Measurements from ENCODE around the gene LGR5. TPM values are rescaled to one million over a fixed set of nuclear protein-coding genes. Genes with fewer than 3 reads are reported as not detected.

Gene LGR5
- total and polyA plus RNA-seq, 9 of the 15 experiments (the other 6 are each of a cell fraction or from before 2014, with no cell fraction given) = not detected

GRCh38 chr12:71627438-71628002 is 187.9 kb downstream of the LGR5 start:
- Histone ChIP-seq H3K4me2 (ENCODE audit: insufficient read depth, low read length) (no peak overlapping the region), H3K9ac (ENCODE audit: insufficient read depth in 1 of 2, low read depth in 2 of 2, low read length in 2 of 2) (no peak overlapping the region)
- in situ Hi-C loops (cut with MboI) = no loop called here

More at GRCh38 chr12:71627438-71628002, 187.9 kb downstream of the LGR5 start:
- Histone ChIP-seq H3K79me2 (ENCODE audit: control insufficient read depth, insufficient read depth, low read length) (no peaks in the 10 kb centered on the region), H3K27ac (ENCODE audit: extremely low read depth, low read depth, low read length) (no peak overlapping the region), H2AFZ (ENCODE audit: low read depth, low read length) (no peak overlapping the region), H3K4me3 (no peak overlapping the region), H4K20me1 (replicated peaks; ENCODE audit: control insufficient read depth, insufficient read depth, low read length) (no peaks in the 10 kb centered on the region), H3K4me1 (replicated peaks in 1 of 2; ENCODE audit: control insufficient read depth in 2 of 2, insufficient read depth in 2 of 2, low read length in 2 of 2) (no peaks in the 10 kb centered on the region), H3K36me3 (ENCODE audit: control insufficient read depth, insufficient read depth, low read length) (peaks cover 99% of the 10 kb centered on the region), H3K9me3 (replicated peaks; ENCODE audit: control insufficient read depth, insufficient read depth, low read depth, low read length) (no peaks in the 10 kb centered on the region), H3K9me1 (ENCODE audit: control insufficient read depth, insufficient read depth, low read length) (no peaks in the 10 kb centered on the region), H3K27me3 (ENCODE audit: control insufficient read depth in 2 of 2, insufficient read depth in 2 of 2, low read length in 2 of 2) (no peaks in the 10 kb centered on the region)
- DNase-seq (ENCODE audit: extremely low read depth in 1 of 4, low spot score in 3 of 4) (no peak), ATAC-seq (no peak), FAIRE-seq (no peak)
- BruUV-seq (replicated peaks) = no TSS peak
- POLR2A ChIA-PET = interaction anchor here (0.6 to 1.1 kb wide), 2 partner anchors 29 to 324 kb away, joined by 3 read pairs; no protein-coding TSS in a partner anchor
- CTCF ChIA-PET (ENCODE audit: low intra/inter-chr PET ratio) = no interaction called here
- TF ChIP-seq ZBTB26 (CRISPR knock-in tag; IDR thresholded peaks at IDR 0.05) = no peak
- TF ChIP-seq JUNB (CRISPR knock-in tag; conservative IDR thresholded peaks at IDR 0.05) = no peak
- TF ChIP-seq ARID1B (IDR thresholded peaks at IDR 0.05) = no peak
- no peak for TF ChIP-seq NFE2 (IDR thresholded peaks at IDR 0.05; ENCODE audit: low read depth)
- TF ChIP-seq ZBTB8A (IDR thresholded peaks at IDR 0.05; ENCODE audit: partially characterized antibody) = no peak
- TF ChIP-seq FOS (IDR thresholded peaks at IDR 0.05; ENCODE audit: extremely low read depth, insufficient read length) = no peak
- TF ChIP-seq ID3 (CRISPR knock-in tag; IDR thresholded peaks at IDR 0.05) = no peak
- no peak for TF ChIP-seq ID3 (tag; IDR thresholded peaks at IDR 0.05)
- TF ChIP-seq PTTG1 (tag; IDR thresholded peaks at IDR 0.05; ENCODE audit: low read depth) = no peak
- 98% methylated on average over 2 of the region's 2 CpGs for WGBS (ENCODE audit: insufficient coverage, low coverage, missing lambda C conversion rate)
- intact Hi-C loops (cut with micrococcal nuclease) = no loop called here

Other genes with a start within 250 kb of the LGR5 start
- gene ZFC3H1, start 224.1 kb downstream of the LGR5 start, total RNA-seq (2014; rRNA removed) = 19.4 and 20.9 TPM in 2 replicates
- 21.5 and 21.7 TPM in 2 replicates for gene ZFC3H1, start 224.1 kb downstream of the LGR5 start, total RNA-seq (2014; rRNA removed; fragmentation: Illumina TruSeq; extraction: Trizol)
- gene ZFC3H1, start 224.1 kb downstream of the LGR5 start, total RNA-seq (2015; rRNA removed; fragmentation: Illumina TruSeq; extraction: Trizol) = 20.8 and 22.1 TPM in 2 replicates
- 30.4 and 35.8 TPM in 2 replicates for gene ZFC3H1, start 224.1 kb downstream of the LGR5 start, total RNA-seq (2021)
- gene ZFC3H1, start 224.1 kb downstream of the LGR5 start, polyA plus RNA-seq (2011; rRNA removed) = 80.5 and 89.5 TPM in 2 replicates
- 43.5 and 74.9 TPM in 2 replicates for gene ZFC3H1, start 224.1 kb downstream of the LGR5 start, polyA plus RNA-seq (2014; fragmentation: Illumina TruSeq; extraction: Trizol)
- 10 to 100 TPM; 14.8 to 16.7 TPM for gene ZFC3H1, start 224.1 kb downstream of the LGR5 start, polyA plus RNA-seq (2014; fragmentation: Nextera tagmentation; extraction: Ambion mirVana)
- gene ZFC3H1, start 224.1 kb downstream of the LGR5 start, polyA plus RNA-seq (2014; rRNA removed) = 57.6 and 63.2 TPM in 2 replicates
- 1.8 and 3.2 TPM in 2 replicates for gene THAP2, start 224.5 kb downstream of the LGR5 start, total RNA-seq (2014; rRNA removed)
- gene THAP2, start 224.5 kb downstream of the LGR5 start, total RNA-seq (2014; rRNA removed; fragmentation: Illumina TruSeq; extraction: Trizol) = 6.4 and 8.1 TPM in 2 replicates
- gene THAP2, start 224.5 kb downstream of the LGR5 start, total RNA-seq (2015; rRNA removed; fragmentation: Illumina TruSeq; extraction: Trizol) = 6.2 and 7.3 TPM in 2 replicates
- 4.0 and 5.7 TPM in 2 replicates for gene THAP2, start 224.5 kb downstream of the LGR5 start, total RNA-seq (2021)
- gene THAP2, start 224.5 kb downstream of the LGR5 start, polyA plus RNA-seq (2011; rRNA removed) = 7.3 and 8.0 TPM in 2 replicates
- gene THAP2, start 224.5 kb downstream of the LGR5 start, polyA plus RNA-seq (2014; fragmentation: Illumina TruSeq; extraction: Trizol) = 6.0 and 6.8 TPM in 2 replicates
- 10 to 100 TPM; 16.8 to 18.9 TPM for gene THAP2, start 224.5 kb downstream of the LGR5 start, polyA plus RNA-seq (2014; fragmentation: Nextera tagmentation; extraction: Ambion mirVana)
- gene THAP2, start 224.5 kb downstream of the LGR5 start, polyA plus RNA-seq (2014; rRNA removed) = 5.6 and 8.4 TPM in 2 replicates
- 11.5 and 12.4 TPM in 2 replicates for gene TMEM19, start 246.3 kb downstream of the LGR5 start, total RNA-seq (2014; rRNA removed)
- gene TMEM19, start 246.3 kb downstream of the LGR5 start, total RNA-seq (2014; rRNA removed; fragmentation: Illumina TruSeq; extraction: Trizol) = 17.2 and 20.6 TPM in 2 replicates
- 20.7 and 24.2 TPM in 2 replicates for gene TMEM19, start 246.3 kb downstream of the LGR5 start, total RNA-seq (2015; rRNA removed; fragmentation: Illumina TruSeq; extraction: Trizol)
- 14.1 and 15.7 TPM in 2 replicates for gene TMEM19, start 246.3 kb downstream of the LGR5 start, total RNA-seq (2021)
- 15.8 and 20.7 TPM in 2 replicates for gene TMEM19, start 246.3 kb downstream of the LGR5 start, polyA plus RNA-seq (2011; rRNA removed)
- 8.2 and 8.8 TPM in 2 replicates for gene TMEM19, start 246.3 kb downstream of the LGR5 start, polyA plus RNA-seq (2014; fragmentation: Illumina TruSeq; extraction: Trizol)
- gene TMEM19, start 246.3 kb downstream of the LGR5 start, polyA plus RNA-seq (2014; fragmentation: Nextera tagmentation; extraction: Ambion mirVana) = 10 to 100 TPM; 17.8 to 18.4 TPM
- gene TMEM19, start 246.3 kb downstream of the LGR5 start, polyA plus RNA-seq (2014; rRNA removed) = 10.5 and 15.5 TPM in 2 replicates

All from K562 (cell line).